Stimulated activated CD4-positive, alpha-beta T cell treated with anti-CD3 and anti-CD28 coated beads, Interleukin-1b, Interleukin-23, amount 100 ng/mL, for 48 hours (primary cell): ENCODE data around the gene SMIM45.
"Not testable (repeated sequence)": the region's sequence is repeated elsewhere in the genome, so short reads cannot be mapped to it uniquely, and the experiment has no call there.

ENCODE experiments used
- DNase-seq: peaks from one replicate; pipeline ENCODE4 v3.0.0-alpha.2; 2020

SMIM45 gene

DNA sequence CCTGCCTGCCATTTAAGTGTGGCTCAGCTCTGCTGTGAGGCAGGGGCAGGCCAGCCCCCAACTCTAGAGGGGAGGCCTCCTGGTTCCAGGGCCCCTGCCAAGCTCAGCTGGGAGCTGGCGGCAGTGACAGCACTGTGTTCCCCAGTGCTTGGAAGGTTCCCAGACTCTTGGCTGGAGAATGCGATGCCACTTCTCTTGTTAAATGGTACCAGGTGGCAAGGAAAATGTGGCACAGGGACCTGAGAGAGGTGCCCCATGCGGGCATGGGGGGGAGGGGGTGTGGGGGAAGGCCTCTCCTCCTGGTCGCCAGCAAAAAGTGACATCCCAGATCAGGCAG is 17.0 kb upstream of the SMIM45 start:
- no peak for DNase-seq

DNA sequence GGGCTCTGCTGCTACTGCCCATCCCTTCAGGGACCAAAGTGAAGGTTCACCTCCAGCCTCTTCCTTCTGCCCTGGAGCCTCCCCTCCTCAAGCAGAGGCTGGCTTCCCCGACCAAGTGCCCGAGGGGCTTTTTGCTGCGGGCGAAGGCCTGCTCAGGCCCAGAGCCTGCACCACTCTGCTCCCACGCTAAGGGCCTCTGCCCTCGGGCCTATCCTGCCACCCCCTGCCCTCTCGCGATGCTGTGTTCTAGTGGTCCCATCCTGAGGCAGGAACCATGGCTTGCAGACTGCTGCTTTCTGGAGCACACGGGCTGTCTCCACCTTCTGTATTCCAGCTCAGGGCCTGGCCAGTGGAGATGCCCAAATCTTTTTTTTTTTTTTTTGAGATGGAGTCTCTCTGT is 16.4 kb upstream of the SMIM45 start:
- DNase-seq: no peak

DNA sequence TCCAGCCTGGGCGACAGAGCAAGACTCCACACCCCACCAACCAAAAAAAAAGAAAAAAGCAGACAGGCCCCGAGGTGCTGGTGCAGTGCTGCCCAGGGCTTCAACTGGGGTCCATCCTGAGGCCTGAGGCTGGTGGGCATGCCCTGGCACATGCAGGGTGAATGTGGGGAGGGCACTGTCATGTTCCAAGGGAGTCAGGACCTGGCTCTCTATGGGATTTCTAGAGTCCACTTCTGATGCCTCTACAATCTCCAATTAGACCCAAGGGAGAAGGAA is 15.1 kb upstream of the SMIM45 start:
- no peak for DNase-seq

DNA sequence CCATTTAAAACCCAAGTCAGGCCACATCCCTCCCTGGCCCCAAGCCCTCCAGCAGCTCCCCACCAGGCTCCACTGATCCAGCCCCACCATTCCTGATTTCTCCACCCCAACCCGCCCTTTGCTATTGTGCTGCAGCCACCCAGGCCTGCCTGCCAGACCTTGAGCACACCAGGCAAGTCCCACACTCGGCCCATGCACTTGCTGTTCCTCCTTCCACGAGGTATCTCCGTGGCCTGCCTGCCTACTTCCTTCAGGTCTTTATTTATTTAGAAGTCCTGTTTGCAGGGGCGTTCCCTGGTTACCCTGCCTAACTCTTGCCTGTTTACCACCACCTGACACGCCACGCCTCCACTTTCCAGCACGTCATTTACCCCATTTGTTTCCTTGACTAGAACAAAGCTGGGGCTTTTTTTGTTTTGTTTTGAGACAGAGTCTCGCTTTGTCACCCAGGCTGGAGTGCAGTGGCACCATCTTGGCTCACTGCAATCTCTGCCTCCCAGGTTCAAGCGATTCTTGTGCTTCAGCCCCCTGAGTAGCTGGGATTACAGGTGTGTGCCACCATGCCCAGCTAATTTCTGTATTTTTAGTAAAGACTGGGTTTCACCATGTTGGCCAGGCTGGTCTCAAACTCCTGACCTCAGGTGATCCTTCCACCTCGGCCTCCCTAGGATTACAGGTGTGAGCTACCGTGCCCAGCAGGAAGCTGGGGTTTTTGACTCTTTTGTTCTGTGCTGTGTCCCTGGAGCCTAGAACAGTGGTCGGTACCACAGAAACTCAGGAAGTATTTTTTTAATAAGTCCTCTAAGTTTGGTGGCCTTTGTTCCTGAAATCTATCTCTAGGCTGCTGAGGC is 11.7 kb upstream of the SMIM45 start:
- DNase-seq: peak; percentile 97

DNA sequence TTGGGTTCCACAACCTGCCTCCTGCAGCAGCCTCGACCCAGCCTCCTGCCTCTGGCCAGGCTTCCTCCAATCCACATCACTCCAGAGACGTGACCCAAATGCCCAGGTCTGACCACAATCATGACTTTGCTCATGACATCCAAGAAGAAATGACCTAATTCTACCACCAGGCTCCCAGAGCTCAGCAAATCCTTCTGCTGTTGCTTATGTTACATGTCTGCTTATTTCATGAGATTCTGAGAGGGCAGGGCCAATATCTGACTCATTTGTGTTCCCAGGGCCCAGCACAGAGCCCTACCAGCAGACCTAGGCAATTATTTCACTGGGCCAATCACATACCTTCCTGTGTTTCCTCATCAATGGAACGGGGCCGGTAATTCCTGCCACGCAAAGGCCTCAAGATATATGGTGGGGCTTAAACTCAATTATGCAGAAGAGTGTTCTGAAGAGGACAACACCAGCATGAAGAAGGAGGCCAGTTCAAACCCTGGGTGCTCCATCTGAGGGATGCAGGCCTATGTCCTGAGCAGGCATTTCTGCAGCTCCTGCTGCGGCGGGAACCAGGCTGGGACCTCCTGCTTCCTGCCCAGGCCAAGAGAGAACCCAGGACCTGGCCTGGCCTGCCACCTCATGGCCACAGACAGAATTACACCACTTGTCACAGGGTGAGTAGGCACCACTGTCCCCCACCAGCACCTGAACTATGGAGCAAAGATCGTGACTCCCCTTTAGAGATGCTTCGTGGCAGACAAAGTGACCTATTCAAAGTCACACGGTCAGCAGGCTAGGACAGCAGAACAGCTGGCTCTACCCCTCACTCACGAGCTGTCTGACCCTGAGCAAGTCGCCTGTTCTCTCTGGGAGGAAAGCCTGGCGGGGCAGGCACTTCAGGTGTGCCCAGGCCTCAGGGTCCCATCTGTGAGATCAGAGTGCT is 10.9 kb upstream of the SMIM45 start:
- DNase-seq: peak; percentile 83

DNA sequence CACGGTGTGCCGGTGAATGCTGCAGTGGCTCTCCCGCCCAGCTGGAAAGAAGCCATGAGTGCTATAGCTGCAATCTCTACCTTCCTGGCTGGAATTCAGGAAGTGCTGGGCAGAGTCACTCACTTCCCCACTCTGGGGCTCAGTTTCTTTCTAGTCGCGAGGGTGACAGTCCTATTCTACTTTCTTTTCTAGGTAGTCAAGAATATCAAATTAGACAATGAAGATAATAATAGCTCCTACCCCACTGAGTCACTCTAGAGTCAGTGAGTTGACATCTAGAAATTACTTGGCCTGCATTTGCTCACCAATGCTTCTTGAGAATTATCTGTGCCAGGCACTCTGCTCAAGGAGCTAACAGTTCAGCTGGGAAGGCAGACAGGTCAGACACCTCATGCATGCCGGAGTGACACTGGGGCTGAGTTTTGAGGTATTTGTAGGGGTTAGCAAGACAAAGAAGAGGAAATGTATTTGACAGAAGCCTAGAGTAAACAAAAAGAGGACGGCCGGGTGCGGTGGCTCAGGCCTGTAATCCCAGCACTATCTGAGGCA is 8.2 kb upstream of the SMIM45 start:
- DNase-seq: peak; percentile 64

DNA sequence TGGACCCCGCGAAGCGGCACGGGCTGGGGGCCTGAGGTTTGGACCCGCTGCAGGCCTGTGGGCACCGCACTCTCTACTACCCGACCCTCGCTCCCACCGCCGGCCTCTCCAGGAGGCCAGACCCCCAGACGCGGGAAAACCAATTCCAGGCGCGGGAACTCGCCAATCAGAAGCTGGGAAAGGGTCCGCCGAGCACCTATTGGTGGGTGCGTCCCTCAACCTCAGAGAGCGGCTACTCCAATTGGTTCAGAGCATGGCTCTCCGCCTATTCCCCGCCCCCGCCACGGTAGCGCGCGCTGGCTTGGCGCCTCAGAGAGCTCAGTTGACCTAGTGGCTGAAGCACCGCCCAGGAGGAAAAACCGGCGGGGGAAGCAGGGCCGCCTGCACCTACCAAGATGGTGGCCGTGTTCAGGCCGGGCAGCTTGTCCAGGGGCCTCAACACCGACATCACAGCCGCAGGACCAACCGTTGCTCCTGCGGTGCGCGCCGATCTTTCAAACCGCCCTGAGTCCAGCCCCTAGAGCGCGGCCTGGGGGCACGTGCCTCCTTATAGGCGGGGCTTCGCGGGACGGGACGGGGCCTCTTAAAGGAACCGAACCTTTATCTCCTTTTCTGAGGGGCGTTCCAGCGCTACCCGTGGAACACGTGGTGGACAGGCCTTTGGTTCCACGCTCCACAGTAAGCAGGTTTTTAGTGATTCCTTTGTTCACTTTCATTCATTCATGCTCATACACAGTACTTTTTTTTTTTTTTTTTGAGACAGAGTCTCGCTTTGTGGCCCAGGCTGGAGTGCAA is 5.1 kb upstream of the SMIM45 start, which contains the start of gene CENPM:
Gene CENPM (minus strand): TSS at position 524 of the 795 bp plus-strand sequence. CDS start 76 bp downstream, at position 448.
- DNase-seq: peak; percentile 95

DNA sequence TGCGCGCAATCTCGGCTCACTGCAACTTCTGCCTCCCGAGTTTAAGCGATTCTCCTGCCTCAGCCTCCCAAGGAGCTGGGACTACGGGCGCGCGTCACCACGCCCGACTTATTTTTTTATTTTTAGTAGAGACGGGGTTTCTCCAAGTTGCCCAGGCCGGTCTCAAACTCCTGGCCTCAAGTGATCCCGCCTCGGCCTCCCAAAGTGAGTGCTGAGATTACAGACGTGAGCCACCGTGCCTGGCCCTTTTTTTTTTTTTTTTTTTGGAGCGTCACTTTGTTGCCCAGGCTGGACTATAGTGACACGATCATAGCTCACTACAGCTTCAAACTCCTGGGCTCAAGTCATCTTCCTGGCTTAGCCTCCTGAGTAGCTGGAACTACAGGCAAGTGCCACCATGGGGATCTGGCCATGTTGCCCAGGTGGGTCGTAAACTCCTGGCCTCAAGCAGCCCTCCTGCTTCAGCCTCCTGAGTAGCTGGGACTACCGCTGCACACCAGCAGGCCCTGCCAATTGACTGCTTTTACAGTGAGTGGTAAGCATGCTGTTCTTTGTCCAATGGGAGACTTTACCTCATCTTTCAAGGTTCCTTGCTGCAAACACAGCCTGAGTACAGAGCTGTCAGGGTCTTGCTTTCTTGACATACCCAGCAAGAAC is 4.4 kb upstream of the SMIM45 start:
- DNase-seq: no peak

DNA sequence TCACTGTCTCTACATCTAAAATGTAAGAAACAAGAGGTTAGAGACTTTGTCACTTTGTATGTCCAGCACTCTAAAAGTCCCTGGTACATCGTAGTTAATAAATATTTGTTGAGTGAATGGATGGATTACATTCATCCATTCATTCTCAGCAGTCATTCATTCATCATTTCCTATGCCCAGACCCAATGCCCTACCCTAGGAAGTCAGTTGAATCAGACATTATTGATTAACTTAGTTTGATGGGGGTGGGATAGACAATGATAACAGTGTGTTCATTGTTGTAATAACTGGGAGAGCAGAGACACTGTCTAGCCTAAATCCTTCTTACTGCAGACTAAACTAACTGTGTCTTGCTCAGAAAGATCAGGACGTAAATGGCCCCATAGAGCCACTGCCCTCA is 3.8 kb upstream of the SMIM45 start:
- no peak for DNase-seq

DNA sequence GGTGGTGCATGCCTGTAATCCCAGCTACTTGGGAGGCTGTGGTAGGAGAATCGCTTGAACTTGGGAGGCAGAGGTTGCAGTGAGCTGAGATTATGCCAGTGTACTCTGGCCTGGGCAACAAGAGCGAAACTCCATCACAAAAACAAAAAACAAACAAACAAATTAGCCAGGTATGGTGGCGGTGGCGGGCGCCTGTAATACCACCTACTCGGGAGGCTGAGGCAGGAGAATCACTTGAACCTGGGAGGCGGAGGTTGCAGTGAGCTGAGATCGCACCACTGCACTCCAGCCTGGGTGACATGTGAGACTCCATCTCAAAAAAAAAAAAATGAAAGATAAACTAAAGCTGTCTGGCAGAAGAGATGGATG is 3.0 kb upstream of the SMIM45 start:
- not testable (repeated sequence) for DNase-seq

DNA sequence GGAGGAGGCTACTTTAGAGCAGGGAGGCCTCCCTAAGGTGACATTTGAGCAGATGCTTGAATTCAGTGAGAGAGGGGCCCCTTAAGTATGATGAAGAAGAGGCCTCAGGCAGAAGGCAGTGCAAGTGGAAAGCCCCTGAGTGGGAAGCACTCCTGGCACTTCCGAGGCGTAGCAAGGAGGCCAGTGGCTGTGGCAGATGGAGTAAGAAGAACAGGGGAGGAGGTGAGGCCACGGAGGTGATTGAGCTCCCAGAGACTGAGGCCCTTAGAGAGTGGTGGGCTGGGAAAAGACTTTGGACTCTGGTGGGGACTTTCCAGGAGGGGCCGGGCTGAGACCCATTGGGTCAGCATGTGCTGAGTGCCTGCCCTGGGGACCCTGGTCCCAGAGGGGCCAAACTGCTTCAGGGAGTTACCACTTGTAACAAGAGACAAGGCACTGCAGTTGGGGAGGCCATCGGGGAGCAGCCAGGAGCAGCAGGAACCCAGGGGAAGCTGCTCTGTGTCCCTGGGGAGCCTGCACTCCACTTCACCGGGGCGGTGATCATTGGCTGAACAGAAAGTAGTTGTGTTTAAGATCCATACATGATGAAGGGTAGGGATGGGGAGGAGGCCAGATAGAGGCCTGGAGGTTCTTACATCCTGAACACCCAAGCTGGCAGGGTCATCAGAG is 2.5 kb upstream of the SMIM45 start:
- DNase-seq: no peak

DNA sequence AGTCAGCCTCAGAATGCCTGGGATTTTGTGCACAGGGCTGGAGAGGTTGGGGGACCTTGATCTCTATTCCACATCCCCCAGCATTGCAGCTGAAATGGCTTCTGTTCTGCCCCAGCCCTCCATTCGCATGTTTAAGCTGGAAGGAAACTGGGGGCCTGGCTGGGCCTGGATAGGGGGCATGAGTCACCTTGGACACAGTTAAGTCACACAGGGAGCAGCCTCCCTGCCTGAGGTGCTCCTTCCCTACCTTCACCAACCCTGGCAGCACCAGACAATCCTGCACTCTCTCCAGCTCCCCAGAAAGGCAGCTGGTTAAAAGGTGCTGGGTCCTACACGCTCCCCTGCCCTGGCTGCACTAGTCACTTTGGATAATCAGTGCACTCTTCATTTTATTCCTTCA is 763 bp downstream of the SMIM45 start:
- no peak for DNase-seq

DNA sequence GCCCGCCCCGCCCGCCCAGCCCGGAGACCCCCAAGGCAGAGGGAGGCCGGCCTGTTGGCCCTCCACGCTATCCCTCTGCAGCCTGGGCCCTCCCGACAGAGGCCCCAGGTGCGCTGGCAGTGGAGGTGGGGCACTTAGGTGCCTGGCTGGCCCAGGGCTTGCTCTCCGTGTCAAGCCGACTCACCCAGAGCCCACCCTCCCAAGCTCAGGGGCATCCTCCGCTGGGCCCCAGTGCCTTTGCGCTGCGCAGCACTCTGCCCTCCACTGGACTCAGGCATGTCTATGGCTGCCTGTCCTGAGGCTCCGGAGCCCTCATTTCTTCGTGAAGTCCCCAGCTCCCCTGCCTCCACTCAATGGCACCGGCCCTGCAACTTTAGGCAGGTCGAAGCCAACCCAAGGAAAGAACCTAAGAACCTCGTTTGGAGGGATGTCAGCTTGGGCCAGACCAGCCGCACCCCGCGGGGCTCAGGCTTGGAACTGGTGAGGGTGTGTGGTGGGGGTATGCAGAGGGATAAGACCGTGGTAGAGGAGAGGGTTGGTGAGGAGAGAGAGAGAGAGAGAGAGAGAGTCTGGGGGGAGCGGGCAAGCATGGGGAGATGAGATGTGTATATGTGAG is 6.1 kb downstream of the SMIM45 start:
- DNase-seq: no peak

DNA sequence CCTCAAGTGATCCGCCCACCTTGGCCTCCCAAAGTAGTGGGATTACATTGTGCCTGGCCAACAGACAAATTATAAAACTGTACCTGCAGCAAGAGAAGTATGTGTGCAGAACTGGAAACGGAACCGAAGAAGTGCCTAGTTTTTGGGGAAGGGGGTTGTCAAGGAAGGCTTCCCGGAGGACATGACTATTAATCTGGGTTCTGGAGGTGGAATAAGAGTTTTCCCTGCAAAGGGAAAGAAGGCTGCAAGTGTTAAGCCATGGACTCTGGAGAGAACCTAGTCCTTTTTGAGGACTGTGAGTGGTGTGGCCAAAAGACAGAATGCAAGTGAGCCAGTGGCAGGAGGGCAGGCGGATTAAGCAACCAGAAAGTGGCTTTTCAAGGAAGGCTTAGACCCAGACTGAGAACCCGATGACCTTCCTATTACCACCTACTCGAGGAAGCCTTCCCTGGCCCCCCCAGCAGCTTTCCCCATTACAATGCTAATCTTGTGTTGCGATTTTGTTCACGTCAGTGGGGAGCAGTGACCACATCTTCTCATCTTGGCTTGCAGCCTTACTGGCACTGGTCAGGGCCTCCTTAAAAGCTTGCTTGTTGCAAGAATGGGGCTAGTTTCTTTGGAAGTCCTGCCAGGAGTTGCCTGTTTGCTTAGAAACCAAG is 11.6 kb downstream of the SMIM45 start:
- no peak for DNase-seq

DNA sequence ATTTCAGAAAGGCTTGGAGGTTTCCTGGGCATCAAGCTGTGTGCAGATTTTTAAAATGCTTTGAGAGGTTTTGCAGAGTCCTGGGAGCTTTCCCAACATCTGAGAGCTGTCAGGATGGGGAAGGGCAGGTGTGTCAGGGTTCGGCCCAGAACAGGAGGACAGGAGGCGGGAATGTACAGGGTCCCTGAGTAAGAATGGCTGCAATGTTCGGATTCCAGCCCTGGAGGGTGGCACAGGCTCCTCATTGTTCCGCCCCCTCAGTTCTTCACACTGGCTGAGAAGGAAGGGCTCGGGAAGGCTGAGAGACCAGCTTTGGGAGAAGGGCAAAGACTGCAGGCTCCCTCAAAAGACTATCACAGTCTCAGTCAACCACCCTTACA is 12.2 kb downstream of the SMIM45 start:
- no peak for DNase-seq

DNA sequence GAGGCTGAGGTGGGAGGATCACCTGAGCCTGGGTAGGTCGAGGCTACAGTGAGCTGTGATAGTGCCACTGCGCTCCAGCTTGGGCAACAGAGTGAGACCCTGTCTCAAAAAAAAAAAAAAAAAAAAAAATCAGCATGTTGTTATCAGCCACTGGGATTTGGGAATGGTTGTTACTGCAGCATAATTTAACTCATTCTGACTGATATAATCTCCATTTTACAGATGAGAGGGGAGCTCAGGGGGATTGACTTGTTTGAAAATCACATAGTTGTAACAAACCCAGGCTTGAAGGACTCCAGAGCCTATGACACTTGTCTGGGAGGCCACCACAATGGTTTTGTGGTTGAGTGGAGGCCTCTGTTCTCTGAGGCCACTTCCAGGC is 14.3 kb downstream of the SMIM45 start:
- DNase-seq: no peak

DNA sequence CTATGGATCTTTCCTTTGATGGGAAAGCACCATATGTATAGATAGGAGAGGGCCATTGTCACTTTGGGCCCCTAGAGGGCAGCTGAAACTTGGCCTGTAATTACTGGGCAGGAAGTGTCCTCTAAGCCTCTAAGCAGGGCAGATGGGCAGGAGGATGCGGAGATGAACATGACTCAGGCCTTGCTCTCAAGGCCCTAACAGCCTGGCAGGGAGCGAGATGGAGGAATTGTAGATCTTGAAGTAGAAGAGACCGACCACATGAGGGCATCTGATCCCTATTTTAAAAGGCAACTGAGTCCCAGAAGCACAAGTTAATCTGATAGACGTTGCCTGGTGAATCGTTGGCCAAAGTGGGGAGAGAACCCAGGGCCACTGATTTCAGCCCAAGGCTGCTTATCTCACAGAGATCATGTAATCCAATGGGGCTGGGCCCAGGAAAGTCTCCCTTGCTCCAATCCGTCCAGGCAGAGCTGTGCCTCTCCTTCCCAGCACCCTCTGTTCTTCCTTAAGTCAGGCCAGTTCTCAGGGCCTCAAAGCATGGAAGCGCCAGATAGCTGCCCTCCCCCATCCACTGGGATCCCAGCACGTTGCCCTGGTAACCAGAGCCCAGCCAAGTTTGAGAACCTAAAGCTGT is 14.8 kb downstream of the SMIM45 start:
- peak; percentile 40 for DNase-seq

DNA sequence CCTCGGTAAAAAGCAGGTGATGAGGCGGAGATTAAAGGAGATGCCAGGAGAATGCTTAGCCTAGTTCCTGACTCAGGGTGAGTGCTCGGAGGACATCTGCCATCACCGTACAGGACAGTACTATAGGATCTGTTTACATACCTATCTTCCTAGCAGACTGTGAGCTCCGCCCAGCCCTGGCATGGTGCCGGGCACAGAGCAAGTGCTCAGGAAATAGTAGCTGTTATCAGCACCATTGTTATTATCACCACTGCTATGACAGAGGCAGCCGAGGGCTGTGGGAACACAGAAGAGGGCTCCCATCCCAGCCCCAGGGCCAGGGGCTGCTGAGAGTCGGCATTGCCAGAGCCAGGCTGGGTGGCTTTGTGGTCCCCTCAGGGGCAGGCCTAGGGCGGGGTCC is 16.7 kb downstream of the SMIM45 start:
- DNase-seq: no peak

DNA sequence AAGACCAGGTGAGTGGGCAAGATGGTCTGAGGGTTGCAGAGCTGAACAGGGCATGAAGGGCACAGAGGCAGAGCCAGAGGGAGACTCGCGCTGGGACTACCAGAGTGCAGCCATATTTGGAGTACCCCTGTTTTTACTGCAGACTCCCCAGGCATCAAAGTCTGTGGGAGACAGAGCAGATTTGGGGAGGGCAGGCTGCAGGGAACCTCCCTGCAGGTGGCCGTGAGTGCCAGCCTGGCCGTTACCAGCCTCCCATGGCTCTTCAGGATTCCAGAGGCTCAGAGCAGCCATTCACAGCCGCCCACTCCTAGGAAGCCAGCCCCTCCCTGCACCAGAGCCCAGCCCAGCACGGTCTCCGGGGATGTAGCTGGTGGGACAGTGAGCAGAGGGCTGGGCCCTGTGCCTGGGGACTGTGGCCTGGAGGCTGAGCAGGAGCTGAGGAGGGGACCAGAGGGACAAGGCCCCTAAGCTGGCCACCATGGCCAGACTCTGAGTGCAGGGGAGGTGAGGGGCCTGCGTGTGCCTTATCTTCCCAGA is 17.2 kb downstream of the SMIM45 start, which contains the start of gene SEPTIN3:
Gene SEPTIN3 (plus strand): TSS at position 334 of the 537 bp plus-strand sequence. CDS start 2,050 bp downstream, outside the sequence.
- no peak for DNase-seq

DNA sequence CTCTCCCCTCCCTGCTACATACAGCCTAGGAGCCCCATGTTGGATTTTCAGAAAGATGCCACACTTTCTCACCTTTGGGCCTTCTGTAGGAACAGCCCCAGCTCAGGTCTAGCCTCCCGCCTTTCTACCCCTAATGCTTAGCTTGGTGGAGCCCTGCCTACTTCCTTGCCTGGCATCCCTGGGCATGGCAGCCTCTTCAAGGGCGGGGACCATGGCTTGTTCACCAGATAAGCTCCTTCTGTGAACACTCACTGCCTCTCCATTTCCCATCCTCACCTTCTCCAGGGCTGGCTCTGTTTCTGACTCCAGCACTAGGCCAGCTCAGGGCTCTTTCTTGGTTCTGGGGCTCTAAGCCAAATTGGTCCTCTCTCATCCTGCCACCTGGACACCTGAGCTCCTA is 18.7 kb downstream of the SMIM45 start:
- DNase-seq: no peak
